Dendritic cell treated with granulocyte-macrophage colony-stimulating factor and Interleukin-4, amounts not matched to agents 40 ng/mL and 50 ng/mL, for 4 days (primary cell): ENCODE data around the gene OR4D9.

Source experiments
- H3K27ac Mint-ChIP-seq: one replicate; pipeline ENCODE4 v1.8.0; 2022; ENCODE audit warnings: mild to moderate bottlenecking, mixed read lengths
- H3K27me3 Mint-ChIP-seq: one replicate; pipeline ENCODE4 v1.8.0; 2022; ENCODE audit warnings: mild to moderate bottlenecking, mixed read lengths
- H3K36me3 Mint-ChIP-seq: one replicate; pipeline ENCODE4 v1.8.0; 2022; ENCODE audit warnings: low read depth, mixed read lengths
- H3K4me1 Mint-ChIP-seq: one replicate; pipeline ENCODE4 v1.8.0; 2022; ENCODE audit warnings: low read depth, mixed read lengths
- H3K4me3 Mint-ChIP-seq: one replicate; pipeline ENCODE4 v1.8.0; 2022; ENCODE audit warnings: mild to moderate bottlenecking, moderate library complexity, mixed read lengths
- H3K9me3 Mint-ChIP-seq: one replicate; pipeline ENCODE4 v1.8.0; 2022; ENCODE audit warnings: mixed read lengths
- intact Hi-C: fragments of 100-400 bp; cut with micrococcal nuclease; formaldehyde crosslinking; loops from one replicate; pipeline ENCODE4 v1.15.0; 2022

Gene OR4D9

GRCh38 chr11:59556115-59556916 is 45.0 kb downstream of the OR4D9 start:
- H3K27ac Mint-ChIP-seq: peak overlapping the region; percentile 28
- intact Hi-C loops: no loop called here
- peaks cover 47% of the 10 kb centered on the region for H3K4me1 Mint-ChIP-seq
- peaks cover 5% of the 10 kb centered on the region for H3K36me3 Mint-ChIP-seq
- H3K4me3 Mint-ChIP-seq: peak overlapping the region; percentile 48
- H3K27me3 Mint-ChIP-seq: peaks cover 52% of the 10 kb centered on the region
- H3K9me3 Mint-ChIP-seq: no peaks in the 10 kb centered on the region

GRCh38 chr11:59556917-59557348 is 45.6 kb downstream of the OR4D9 start:
- H3K27me3 Mint-ChIP-seq: peaks cover 48% of the 10 kb centered on the region
- intact Hi-C loops: no loop called here
- no peaks in the 10 kb centered on the region for H3K9me3 Mint-ChIP-seq
- H3K36me3 Mint-ChIP-seq: peaks cover 5% of the 10 kb centered on the region
- peaks cover 51% of the 10 kb centered on the region for H3K4me1 Mint-ChIP-seq
- H3K27ac Mint-ChIP-seq: peak overlapping the region; percentile 27
- peak overlapping the region; percentile 33 for H3K4me3 Mint-ChIP-seq

DNA sequence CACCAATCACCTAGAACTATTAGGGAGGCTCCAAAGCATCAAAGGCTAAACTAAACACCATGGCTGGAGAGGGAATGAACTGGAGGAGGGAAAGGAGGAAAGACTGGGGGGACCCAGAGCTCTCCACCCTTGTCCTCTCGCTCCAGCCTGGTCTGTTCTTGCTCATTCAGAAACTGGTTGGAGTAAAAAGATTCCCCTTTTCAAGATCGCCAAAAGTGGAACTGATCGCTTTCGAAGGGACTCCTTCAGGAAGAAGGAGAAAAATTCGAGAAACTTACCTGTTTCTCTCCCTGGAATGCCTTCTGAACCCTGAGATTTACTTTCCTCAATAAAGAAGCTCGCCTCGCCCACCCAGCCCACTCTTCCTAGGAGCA is 46.9 kb downstream of the OR4D9 start:
- Mint-ChIP-seq H3K4me3 (no peak overlapping the region), H3K4me1 (peaks cover 51% of the 10 kb centered on the region), H3K36me3 (peaks cover 5% of the 10 kb centered on the region), H3K27me3 (peaks cover 43% of the 10 kb centered on the region), H3K9me3 (no peaks in the 10 kb centered on the region), H3K27ac (peak overlapping the region; percentile 27)
- intact Hi-C loops: no loop called here

DNA sequence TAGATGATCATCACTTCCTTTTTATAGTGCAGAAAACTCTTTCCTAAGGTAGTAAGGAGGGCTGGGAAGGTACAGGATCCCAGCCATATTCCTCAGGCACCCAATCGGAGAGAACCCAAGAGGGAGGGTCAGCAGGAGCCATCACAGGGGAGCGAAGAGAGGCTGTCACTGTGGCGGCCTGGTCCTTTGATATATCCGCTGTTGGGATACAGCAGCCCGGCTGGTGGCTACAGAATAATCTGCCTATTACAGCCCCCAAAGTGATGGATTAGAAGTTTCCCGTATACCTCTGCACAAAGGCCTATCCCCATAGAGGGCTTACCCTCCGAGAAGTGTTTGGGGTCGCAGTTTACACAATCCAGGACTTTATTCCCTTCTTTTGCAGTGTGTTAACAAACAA is 48.5 kb downstream of the OR4D9 start:
- Mint-ChIP-seq H3K27ac (peak overlapping the region; percentile 64), H3K36me3 (peaks cover 5% of the 10 kb centered on the region), H3K9me3 (no peaks in the 10 kb centered on the region), H3K27me3 (peaks cover 28% of the 10 kb centered on the region), H3K4me1 (peaks cover 51% of the 10 kb centered on the region), H3K4me3 (no peak overlapping the region)
- intact Hi-C loops: loop anchor here (5.0 kb wide), 2 partner anchors 57 to 107 kb away; partner anchors contain the start of genes OSBP and PATL1

DNA sequence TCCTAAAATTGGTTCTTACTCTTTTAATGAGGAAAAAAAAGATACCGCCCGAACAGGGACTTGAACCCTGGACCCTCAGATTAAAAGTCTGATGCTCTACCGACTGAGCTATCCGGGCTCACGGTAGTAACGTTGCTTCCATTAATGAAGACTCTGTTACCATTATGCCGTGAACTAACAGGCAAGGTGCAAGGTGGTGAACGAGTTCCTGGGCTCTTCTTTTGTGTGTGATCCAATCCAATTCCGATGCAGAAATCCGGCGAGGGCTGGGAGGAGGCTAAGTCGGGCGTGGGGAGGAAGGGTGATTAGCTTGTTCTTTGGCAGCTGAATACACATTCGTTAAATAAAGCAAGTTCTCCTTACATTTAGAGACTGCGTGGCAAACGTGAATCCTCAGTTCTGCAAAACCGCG is 49.0 kb downstream of the OR4D9 start:
- Mint-ChIP-seq H3K4me3 (peak overlapping the region; percentile 77), H3K9me3 (no peaks in the 10 kb centered on the region), H3K36me3 (peaks cover 5% of the 10 kb centered on the region), H3K4me1 (peaks cover 51% of the 10 kb centered on the region), H3K27me3 (peaks cover 27% of the 10 kb centered on the region), H3K27ac (peak overlapping the region; percentile 64)
- intact Hi-C loops: loop anchor here (5.0 kb wide), 2 partner anchors 57 to 107 kb away; partner anchors contain the start of genes OSBP and PATL1

- H3K4me3 Mint-ChIP-seq: peak overlapping the region; percentile 77
- H3K27ac Mint-ChIP-seq: peak overlapping the region; percentile 64
- H3K36me3 Mint-ChIP-seq: peaks cover 5% of the 10 kb centered on the region
- intact Hi-C loops: loop anchor here (5.0 kb wide), 2 partner anchors 56 to 106 kb away; partner anchors contain the start of genes OSBP and PATL1
- H3K9me3 Mint-ChIP-seq: no peaks in the 10 kb centered on the region
- H3K4me1 Mint-ChIP-seq: peaks cover 51% of the 10 kb centered on the region
- H3K27me3 Mint-ChIP-seq: peaks cover 23% of the 10 kb centered on the region
Observed at GRCh38 chr11:59560702-59561473, 49.5 kb downstream of the OR4D9 start.

DNA sequence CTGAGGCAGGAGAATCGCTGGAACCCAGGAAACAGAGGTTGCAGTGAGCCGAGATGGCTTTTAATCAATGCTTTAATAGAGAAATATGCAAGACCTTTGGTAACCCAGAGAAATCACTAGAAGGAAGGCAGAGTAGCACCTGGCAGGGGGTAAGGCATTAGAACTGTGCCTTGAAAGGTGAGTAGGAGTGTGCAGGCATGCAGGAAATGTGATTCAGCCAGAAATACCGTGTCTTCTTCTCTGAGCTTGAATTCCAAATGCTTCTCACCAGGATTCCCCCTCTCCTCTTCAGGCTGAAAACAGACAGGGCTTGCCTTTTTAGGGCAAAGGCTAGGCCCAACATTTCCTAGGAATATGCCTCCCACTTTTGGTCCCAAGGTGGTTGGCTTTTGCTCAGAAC is 51.0 kb downstream of the OR4D9 start:
- H3K4me3 Mint-ChIP-seq: no peak overlapping the region
- intact Hi-C loops: loop anchor here (5.0 kb wide), 2 partner anchors 55 to 105 kb away; partner anchors contain the start of genes OSBP and PATL1
- H3K36me3 Mint-ChIP-seq: peaks cover 5% of the 10 kb centered on the region
- no peak overlapping the region for H3K27ac Mint-ChIP-seq
- no peaks in the 10 kb centered on the region for H3K9me3 Mint-ChIP-seq
- peaks cover 12% of the 10 kb centered on the region for H3K27me3 Mint-ChIP-seq
- H3K4me1 Mint-ChIP-seq: peaks cover 44% of the 10 kb centered on the region
